ENCODE data around the gene DNAJB6.

Gene DNAJB6

GRCh38 chr7:157371296-157371695 is 34.5 kb downstream of the DNAJB6 start:
- DNase-seq = no peak

- DNase-seq = no peak
Observed at GRCh38 chr7:157372300-157373232, 35.8 kb downstream of the DNAJB6 start.

DNA sequence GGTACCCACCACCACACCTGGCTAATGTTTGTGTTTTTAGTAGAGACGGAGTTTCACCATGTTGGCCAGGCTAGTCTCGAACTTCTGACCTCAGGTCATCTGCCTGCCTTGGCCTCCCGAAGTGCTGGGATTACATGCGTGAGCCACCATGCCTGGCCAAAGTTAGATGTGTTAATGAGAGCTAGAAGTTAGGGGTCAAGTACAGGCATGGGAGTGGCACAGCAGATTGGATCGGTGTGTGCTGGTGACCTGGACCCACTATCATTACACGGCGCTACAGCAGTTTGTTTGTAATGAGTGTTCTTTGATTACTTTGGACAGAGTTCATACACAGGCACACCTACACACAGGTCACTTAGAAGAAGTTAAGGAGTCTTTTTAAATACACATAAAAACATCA is 36.7 kb downstream of the DNAJB6 start:
- DNase-seq = no peak

DNA sequence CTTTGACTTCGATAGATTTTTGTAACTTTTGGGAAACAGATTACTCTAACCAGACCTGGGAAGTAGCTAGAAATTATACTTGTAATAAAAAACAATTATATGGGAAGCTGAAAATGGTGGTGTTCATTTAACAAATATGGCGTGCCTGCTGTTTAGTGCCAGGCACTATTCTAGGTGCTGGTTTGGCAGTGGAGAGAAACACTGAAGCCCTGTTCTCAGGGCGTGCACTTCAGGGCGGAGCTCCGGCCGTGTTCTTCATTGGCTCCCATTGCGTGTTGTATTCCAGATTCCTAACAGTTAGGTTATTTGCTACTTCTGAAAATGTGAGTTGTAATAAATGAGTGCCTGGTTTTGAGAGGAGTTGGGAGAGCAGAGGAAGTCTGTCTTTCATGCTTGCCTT is 38.6 kb downstream of the DNAJB6 start:
- DNase-seq = no peak

DNA sequence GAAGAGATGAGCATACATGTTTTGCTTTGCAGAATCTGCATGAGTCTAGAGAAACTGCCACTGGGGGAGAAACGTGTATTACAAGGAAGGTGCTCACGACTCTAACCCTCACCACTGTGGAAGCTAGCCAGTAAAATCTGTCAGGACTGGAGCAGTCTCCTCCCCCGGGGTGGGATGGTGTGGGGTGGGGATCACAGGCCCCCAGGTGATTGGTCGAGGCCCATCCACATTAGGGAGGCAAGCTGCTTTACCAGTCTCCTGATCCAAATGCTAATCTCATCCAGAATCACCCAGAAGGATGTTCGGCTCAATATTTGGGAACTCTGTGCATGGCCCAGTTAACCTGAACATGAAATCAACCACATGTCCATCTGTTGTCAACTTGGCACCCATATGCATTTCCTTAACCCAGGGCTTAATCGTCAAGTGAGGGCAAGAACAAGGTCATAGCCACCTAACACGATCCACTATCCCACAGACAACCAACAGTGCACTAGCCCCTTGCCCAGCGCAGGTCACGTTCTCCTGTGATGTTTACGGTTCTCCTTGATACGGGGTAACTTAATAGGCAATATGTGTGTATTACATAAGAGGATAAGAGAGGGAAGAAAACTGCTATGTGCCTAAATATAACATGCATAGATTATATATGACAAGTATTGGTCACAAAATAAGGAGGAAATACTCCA is 40.8 kb downstream of the DNAJB6 start:
- no peak for DNase-seq

GRCh38 chr7:157378390-157378789 is 41.6 kb downstream of the DNAJB6 start:
- DNase-seq = no peak

DNA sequence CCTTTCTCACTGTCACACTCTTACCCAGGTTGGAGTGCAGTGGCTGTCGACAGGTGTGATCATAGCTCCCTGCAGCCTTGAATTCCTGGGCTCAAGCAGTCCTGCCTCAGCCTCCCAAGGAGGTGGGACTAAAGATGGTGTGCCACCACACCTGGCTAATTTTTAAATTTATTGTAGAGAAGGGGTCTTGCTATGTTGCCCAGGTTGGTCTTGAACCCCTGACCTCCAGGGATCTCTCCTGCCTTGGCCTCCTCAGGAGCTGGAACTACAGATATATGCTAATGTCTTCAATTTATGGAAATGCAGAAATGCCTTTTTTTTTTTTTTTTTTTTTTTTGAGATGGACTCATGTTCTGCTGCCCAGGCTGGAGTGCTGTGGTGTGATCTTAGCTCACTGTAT is 42.7 kb downstream of the DNAJB6 start:
- no peak for DNase-seq

GRCh38 chr7:157380416-157380815 is 43.6 kb downstream of the DNAJB6 start:
- no peak for DNase-seq

DNA sequence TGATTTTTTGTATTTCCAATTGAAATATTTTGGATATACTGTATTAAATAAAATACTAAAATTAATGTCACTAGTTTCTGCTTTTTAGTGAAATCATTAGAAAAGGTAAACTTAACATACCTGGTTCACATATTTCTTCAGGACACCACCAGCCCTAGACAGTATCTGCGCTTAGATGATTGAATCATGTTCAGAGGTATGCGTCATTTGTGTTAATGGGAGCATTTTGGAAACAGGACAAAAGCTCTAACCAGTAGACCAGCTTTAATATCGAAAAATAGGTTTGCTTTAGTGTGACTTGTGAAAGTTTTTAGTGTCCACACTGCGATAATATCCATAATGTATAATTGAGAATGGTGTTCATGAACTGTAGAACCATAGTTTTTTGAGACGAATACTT is 47.1 kb downstream of the DNAJB6 start:
- DNase-seq = no peak

GRCh38 chr7:157384301-157384700 is 47.5 kb downstream of the DNAJB6 start:
- DNase-seq = no peak

GRCh38 chr7:157386979-157387800 is 50.4 kb downstream of the DNAJB6 start:
- DNase-seq = peak; percentile 88

DNA sequence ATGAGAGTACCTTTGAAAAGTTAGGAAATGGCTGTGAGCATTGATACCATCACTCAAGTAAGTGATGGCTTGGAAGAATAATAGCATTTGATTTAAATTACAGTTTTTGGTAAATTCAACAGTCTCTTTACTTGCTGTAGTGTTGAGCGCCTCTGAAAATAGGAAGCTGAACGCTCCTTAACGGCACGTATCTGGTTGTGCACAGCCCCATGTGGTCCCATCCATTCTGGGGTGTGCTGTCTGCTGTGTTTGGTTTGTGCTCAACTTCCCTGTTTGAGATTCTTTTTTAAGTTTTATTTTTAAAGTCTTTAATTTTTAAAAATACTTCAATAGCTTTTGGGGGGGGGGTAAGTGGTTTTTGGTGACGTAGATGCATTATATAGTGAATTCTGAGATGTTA is 51.5 kb downstream of the DNAJB6 start:
- DNase-seq = no peak

- no peak for DNase-seq
Observed at GRCh38 chr7:157389951-157390730, 53.3 kb downstream of the DNAJB6 start.

- no peak for DNase-seq
Observed at GRCh38 chr7:157391036-157391710, 54.4 kb downstream of the DNAJB6 start.

DNA sequence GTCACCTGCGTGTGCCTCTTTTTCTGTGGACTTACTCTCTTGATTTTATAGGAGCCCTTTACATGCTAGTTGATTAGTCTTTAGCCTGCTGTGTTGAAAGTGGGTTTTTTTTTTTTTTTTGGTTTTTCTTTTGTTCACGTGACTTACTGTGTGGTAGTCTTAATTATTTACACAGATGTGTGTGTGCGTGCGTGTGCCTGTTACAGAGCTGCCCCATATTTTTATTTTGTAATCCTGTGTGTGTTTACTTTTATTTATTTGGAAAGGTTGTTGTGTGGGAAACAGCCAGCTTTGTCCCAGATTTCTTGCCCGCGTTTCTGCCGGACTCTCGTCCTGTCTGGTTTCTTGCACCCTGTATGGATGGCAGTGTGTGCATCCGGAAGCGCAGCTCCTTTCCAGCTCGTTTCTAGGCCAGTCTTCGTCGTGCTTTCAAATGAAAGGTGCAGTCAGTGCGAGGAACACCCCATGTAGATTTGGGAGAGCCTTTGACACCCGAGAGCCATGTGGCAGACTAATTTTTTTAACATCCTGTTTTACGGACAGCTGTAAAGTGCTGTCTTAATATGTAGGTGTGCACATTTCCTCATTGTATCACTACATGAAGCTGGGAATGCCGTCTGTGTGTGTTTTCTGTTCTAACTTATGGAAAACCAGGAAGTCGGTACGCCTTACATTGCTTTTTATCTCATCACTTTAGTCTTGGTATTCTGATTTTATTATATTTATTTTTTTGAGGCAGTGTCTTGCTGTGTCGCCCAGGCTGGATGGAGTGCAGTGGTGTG is 55.6 kb downstream of the DNAJB6 start:
- DNase-seq = no peak

GRCh38 chr7:157394246-157395191 is 57.7 kb downstream of the DNAJB6 start:
- no peak for DNase-seq

DNA sequence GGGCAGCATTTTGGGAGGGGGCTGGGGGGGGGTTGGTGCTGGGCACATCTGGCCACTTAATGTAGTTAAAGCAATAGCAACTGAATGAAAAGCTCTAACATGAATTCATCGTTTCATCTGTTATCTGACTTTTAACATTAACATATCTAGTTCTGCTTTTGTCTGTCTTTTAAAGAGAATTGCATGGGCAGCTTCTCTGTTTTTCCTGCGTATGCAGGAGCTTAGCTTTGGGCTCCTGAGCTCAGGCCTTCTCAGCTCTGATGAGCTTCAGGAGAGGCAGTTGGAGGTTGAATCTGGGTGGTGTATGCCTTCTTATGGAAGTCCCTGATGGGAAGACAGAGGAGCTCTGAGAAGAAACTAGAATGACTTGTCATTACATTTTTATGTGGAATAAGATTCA is 58.4 kb downstream of the DNAJB6 start:
- DNase-seq = no peak

DNA sequence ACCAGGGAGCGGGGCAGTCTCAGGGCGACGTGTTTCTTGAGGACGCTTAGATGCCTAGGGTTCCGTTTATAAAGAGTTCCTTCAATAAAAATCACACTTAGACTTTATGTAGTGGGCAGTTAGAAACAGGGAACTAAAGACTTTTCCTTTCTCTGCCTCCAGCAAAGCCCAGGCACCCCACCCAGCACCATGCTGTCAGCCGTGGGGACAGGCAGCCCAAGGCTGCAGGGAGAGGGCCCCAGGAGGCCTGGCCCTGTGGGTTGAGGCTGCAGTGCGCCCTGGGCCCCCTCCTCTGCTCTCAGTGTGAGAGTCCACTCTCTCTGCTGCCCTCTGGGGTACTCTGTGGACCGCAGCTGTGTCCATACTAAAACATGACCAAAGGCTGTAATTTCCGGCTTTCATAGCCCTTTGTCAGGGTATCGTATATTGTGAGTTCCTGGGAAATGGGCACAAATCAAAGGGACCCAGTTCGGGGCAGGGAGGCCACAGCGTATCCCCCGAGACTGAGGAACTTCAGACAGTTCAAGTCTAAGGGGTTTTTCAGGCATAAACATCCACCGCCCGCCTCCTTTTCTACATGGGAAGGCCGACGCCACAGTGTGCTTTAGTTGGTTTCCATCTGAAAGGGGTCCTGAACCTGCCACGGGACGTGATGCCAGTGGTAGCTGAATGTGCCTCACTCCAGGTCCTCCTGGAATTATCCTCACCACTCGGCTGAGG is 59.7 kb downstream of the DNAJB6 start:
- DNase-seq = no peak

DNA sequence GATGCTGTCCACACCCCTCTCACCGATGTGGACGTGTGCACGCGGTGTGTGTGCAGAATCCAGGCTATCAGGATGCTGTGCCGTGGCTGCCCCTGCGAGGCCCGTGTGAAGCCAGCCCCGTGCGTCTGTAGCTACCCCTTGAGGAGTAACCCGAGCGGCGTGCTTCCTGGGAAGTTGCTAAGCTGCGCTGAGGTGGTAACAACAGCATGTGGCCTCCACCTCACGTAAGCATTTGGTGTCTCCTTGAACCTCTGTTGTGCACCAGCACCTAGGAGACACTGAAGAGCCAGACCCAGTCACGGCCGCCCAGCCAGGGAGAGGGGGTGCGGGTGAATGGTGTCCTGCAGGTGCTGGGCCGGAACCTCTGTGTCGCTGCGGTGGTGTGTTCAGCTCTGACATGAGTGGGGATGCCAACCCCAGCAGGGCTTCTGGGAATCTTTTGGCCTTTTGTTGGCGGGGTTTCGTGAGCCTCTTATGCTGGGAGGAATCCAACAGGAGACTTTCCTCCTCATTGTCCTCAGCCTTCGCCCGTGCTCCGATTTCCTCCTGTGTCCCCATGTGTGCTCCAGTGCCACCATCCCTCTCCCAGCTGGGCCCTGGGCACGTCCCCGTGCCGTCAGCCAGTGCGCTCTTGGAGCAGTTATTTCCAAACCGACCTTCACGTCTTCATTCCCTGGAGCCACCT is 60.4 kb downstream of the DNAJB6 start:
- DNase-seq = no peak

Measured in activated CD4-positive, alpha-beta T cell treated with anti-CD3 and anti-CD28 coated beads, Interleukin-2, amount 50 U/mL, for 1 hour (primary cell).